Measurements from ENCODE around the gene PTCD2.
"Not testable (repeated sequence)": the region's sequence is repeated elsewhere in the genome, so short reads cannot be mapped to it uniquely, and the experiment has no call there.

PTCD2 gene

DNA sequence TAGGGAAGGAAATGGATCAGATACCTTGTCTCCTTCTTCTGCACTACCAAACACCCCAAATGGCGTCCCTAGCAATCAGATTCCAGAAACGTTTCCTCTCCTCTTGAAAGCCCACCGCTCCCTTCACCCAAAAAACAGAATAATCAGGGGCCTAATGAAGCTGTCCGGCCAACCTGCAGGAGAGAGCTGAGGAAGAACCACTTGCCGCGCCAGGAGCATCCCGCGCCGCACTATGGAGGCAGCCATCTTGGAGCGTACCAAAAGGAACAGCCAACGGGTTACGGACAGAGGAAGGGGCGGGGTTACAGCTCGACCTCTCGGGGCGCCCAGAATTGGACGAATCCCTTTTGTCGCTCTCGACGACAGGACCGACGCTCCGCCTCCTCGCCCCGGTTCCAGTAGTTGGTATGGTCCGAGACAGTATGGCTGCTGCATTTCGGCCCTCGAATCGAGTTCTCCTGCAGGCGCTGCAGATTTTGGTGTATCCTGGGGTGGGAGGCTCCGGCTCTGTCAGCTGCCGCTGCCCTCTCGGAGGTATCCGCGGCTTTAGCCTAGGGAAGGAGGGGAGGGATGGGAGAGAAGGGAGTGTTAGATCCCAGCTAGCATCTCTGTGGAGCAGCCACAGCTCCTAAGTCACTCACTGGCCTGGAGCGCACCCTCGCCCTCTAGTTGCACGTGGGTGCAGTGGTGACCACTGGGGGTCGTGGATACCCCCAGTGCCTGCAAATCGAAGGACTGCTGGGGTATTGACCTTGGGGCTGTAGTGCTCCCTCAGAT lies at the start of gene PTCD2, which contains the start of gene MRPS27:
TSS of gene PTCD2 (plus strand) at position 398 of the 777 bp plus-strand sequence. CDS start at position 408, 10 bp downstream.
TSS of gene MRPS27 (minus strand) at position 265 of the 777 bp plus-strand sequence. CDS start at position 246, 19 bp downstream.
- DNase-seq = peak; percentile 96

- DNase-seq = no peak
Measured at GRCh38 chr5:72271702-72272101, 48.5 kb upstream of the PTCD2 start.

- DNase-seq = no peak
Measured at GRCh38 chr5:72272398-72272797, 47.8 kb upstream of the PTCD2 start.

DNA sequence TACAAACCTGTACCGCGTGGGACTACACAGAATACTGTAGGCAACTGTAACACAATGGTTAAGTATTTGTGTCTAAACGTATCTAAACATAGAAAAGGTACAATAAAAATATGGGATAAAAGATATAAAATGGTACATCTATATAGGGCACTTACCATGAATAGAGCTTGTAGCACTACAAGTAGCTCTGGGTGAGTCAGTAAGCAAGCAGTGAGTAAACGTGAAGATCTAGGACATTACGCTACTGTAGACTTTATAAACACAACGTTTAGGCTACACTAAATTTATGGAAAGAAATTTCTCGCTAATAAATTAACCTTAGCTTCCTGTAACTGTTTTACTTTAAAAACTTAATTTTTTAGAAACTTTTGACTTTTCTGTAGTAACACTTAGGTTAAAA lies 46.6 kb upstream of the PTCD2 start:
- DNase-seq = no peak

DNA sequence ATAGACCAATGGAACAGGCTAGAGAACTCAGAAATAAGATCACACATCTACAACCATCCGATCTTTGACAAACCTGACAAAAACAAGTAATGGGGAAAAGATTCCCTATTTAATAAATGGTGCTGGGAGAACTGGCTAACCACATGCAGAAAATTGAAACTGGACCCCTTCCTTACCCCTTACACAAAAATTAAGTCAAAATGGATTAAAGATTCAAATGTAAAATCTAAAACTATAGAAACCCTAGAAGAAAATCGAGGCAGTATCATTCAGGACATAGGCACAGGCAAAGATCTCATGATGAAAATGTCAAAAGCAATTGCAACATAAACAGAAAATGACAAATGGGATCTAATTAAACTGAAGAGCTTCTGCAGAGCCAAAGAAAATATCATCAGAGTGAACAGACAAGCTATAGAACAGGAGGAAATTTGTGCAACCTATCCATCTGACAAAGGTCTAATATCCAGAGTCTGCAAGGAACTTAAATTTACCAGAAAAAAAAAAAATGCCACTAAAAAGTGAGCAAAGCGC lies 43.9 kb upstream of the PTCD2 start:
- DNase-seq = no peak

- no peak for DNase-seq
Measured at GRCh38 chr5:72280581-72281069, 39.5 kb upstream of the PTCD2 start.

DNA sequence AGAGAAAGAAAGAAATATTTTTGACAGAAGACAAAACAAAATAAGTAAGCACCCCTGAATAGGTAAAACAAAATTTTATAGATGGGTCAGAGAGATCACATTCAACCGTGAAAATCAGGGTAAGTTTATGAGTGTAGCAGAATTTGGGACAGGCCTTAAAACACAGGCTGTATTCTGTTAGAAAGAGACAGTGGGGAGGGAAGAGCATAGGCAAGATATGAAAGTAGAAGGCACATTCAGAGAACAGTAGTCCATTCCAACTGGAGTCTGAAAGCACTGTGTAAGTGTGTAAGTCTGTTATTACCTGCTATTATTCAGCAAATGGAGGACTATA lies 38.8 kb upstream of the PTCD2 start:
- DNase-seq = no peak

- DNase-seq = no peak
Measured at GRCh38 chr5:72281764-72282499, 38.2 kb upstream of the PTCD2 start.

DNA sequence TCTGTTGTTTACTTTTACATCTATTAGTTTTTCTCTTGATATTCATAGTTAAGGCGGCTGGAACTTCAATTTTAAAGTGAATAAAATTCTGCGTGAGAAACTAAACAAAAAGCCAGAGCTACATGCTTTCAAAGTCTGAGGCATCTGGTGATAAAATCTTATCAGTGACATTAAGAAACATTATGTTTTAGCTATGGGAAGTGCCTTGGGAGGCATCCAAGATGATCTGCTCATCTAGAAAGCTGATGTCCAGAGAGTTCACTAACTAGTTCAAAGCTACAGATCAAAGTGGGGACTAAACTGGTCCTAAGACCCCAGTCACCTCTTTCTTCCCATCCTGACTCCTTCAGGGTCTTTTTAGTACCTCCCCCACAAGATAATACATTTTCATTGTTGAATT lies 37.3 kb upstream of the PTCD2 start:
- no peak for DNase-seq

- no peak for DNase-seq
Measured at GRCh38 chr5:72283358-72283757, 36.8 kb upstream of the PTCD2 start.

GRCh38 chr5:72284559-72285423 lies 35.4 kb upstream of the PTCD2 start:
- DNase-seq = no peak

DNA sequence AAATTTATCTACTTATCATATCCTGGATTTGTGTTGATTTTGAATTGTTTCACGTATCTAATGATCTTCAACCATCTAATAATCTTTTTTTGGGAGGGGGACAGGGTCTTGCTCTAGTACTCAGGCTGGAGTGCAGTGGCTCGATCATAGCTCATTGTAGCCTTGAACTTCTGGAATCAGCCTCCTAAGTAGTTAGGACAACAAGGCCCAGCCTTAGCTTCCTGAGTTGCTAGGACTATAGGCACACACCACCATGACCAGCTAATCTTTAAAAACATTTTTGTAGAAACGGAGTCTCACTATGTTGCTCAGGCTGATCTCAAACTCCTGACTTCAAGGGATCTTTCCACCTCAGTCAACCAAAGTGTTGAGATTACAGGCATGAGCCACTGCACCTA lies 34.8 kb upstream of the PTCD2 start:
- DNase-seq = no peak

GRCh38 chr5:72286798-72287197 lies 33.4 kb upstream of the PTCD2 start:
- no peak for DNase-seq

GRCh38 chr5:72288924-72289323 lies 31.2 kb upstream of the PTCD2 start:
- no peak for DNase-seq

DNA sequence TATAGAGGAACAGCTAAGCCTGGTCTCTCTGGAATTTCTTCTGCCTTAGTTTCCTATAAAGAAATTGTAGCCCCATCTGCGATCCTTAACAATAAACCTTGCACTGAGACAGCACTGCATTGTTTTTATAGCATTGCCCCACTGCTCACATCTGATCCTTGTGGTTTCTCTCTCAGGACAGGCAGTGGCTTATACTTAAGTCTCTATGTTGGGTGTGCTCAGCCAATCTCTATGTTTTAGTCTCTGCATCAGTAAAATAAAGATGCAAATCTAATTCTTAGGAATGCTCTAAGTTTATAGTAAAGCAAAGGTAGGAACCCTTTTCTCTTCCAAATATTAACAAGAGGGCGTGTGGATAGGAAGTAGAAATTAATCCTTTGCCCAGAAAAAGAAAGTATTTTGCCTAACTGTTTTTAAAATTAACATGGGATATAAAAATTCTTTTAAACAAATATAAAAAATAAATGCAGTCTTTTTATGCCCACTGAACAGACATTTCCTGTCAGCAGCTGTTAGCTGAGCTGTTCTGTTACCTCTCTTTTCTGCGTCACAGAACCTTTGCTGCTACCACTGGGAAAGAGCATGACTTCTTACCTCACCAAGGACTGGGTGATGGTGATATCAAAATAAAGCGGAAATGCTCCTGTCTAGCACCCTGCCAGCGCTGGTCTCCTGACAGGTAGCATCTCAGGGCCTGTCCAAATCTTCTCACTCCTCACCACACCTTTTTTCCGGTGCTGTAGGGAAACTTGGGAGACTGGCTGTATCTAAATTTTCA lies 29.6 kb upstream of the PTCD2 start:
- DNase-seq = no peak

- no peak for DNase-seq
Measured at GRCh38 chr5:72291601-72292000, 28.6 kb upstream of the PTCD2 start.

- no peak for DNase-seq
Measured at GRCh38 chr5:72292411-72292810, 27.8 kb upstream of the PTCD2 start.

DNA sequence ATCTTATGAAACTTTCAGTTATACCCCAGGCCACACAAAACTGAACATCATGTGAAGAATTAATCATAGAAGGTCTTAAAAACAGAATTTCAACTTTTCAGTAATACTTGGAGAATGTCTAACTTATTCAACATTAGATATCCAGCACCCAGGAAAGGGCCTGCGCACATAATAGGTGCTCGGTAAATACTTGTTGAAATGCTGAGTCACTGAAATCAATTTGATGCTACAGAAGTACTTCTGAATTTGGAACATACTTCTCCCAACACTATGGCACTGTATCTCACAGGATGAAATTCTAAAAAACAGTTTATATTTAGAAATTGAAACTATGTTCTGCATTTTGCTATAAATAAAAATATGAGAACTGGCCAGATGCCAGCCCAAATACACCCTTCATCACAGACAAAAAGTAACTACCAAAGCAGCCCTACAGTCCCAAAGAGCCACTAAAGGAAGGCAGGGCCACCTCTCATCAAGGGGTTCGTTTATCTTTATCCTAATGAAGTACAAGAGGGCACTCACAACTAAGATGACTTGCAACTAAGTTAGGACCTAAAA lies 26.6 kb upstream of the PTCD2 start:
- DNase-seq = no peak

- no peak for DNase-seq
Measured at GRCh38 chr5:72294473-72294872, 25.7 kb upstream of the PTCD2 start.

DNA sequence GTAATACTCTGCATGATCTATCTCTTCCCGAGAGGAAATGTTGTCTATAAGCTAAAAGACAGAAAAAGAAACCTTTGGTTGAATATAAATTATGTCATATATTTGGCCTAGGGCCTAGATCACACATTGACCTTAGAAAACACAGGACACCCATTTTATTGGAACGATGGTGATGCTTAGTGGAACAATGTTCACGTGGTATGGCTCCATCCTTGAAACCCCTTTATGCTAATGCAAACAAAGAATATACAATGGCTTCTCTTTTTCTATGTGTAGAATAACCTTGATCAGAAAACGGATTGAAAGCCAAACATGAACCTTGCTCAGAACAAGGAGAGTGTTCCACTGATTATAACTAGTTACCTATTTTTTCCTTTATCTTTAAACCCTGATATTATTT lies 24.6 kb upstream of the PTCD2 start:
- no peak for DNase-seq

GRCh38 chr5:72296256-72296655 lies 23.9 kb upstream of the PTCD2 start:
- no peak for DNase-seq

DNA sequence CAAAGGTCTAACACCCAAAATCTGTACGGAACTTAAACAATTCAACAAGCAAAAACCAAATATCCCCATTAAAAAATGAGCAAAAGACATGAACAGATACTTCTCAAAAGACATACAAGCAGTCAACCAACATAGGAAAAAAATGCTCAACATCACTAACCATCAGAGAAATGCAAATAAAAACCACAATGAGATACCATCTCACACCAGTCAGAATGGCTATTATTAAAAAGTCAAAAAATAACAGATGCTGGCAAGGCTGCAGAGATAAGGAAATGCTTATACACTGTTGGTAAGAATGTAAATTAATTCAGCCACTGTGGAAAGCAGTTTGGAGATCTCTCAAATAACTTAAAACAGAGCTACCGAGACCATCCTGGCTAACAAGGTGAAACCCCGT lies 22.0 kb upstream of the PTCD2 start:
- DNase-seq = not testable (repeated sequence)

Data from right forelimb (tissue), 1 donor.